ENCODE results near the gene HSF2BP. TPM values are rescaled to one million over a fixed set of nuclear protein-coding genes. Genes with fewer than 3 reads are reported as not detected.
A peak's percentile ranks its signal among the peaks of the same experiment; 100 is the strongest.
"Not testable (repeated sequence)": the region's sequence is repeated elsewhere in the genome, so short reads cannot be mapped to it uniquely, and the experiment has no call there.

The HSF2BP gene
- total RNA-seq, 1 experiment from 2014 or later = 1.5 TPM

DNA sequence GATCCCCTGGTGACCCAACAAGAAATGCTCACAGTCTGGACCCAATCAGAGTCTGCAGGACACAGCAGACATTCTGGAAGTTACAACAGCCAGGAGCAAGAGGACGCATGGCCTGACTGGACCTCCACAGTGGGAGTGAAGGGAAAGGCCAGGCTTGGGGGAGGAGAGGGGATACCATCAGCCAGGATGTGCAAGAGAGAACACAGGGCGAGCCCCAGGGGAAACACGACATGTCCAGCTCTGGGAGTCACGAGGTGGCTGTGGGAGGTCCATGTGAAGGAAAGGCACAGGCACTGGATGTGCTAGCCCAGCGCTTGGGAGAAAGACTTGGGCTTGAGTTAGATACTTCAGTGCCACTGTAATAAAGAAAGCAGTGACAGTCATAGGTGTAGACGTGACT is 87.3 kb downstream of the HSF2BP start:
- Histone ChIP-seq H2AFZ (ENCODE audit: low read length) (no peak overlapping the region), H3K23me2 (ENCODE audit: insufficient read length, low read depth, low read length, poor library complexity, severe bottlenecking) (no peaks in the 10 kb centered on the region), H3K4me1 (ENCODE audit: insufficient read depth, low read length) (no peaks in the 10 kb centered on the region), H3T11ph (ENCODE audit: low read length) (no peak overlapping the region), H3K14ac (ENCODE audit: insufficient read depth, low read length) (no peak overlapping the region), H2BK12ac (ENCODE audit: insufficient read length, low read depth, low read length) (no peak overlapping the region), H3K4ac (ENCODE audit: low read depth, low read length) (no peak overlapping the region), H3K9me3 (ENCODE audit: control insufficient read depth, low read depth, low read length) (no peaks in the 10 kb centered on the region), H2BK120ac (ENCODE audit: low read depth, low read length, poor library complexity, severe bottlenecking) (no peak overlapping the region), H3K27me3 (ENCODE audit: insufficient read depth, low read length) (no peaks in the 10 kb centered on the region), H2BK15ac (ENCODE audit: low read depth, low read length) (no peak overlapping the region), H3K79me2 (ENCODE audit: insufficient read depth, low read length) (no peaks in the 10 kb centered on the region), H3K79me1 (ENCODE audit: insufficient read depth, low read depth, low read length, poor library complexity, severe bottlenecking) (no peaks in the 10 kb centered on the region), H3K9ac (ENCODE audit: extremely low read depth, insufficient read length, low read length) (no peak overlapping the region), H3K23ac (ENCODE audit: insufficient read length, low read depth, low read length) (no peak overlapping the region), H2BK20ac (ENCODE audit: low read depth, low read length, poor library complexity, severe bottlenecking) (no peak overlapping the region), H3K4me2 (ENCODE audit: insufficient read depth, insufficient read length, low read length) (no peak overlapping the region), H4K8ac (replicated peaks; ENCODE audit: insufficient read length, low read depth, low read length) (no peak overlapping the region), H3K56ac (ENCODE audit: insufficient read length, low read depth, low read length) (no peak overlapping the region), H4K5ac (ENCODE audit: insufficient read length, low read depth, low read length) (no peak overlapping the region), H3K27ac (ENCODE audit: insufficient read length, low read depth, low read length) (no peak overlapping the region), H2AK5ac (ENCODE audit: insufficient read length, low read length) (no peak overlapping the region), H4K91ac (ENCODE audit: insufficient read length, low read depth, low read length) (no peak overlapping the region), H3K18ac (ENCODE audit: insufficient read length, low read depth, low read length) (no peak overlapping the region), H2BK5ac (ENCODE audit: insufficient read length, low read length) (no peak overlapping the region), H4K20me1 (ENCODE audit: control insufficient read depth, insufficient read depth, insufficient read length) (no peaks in the 10 kb centered on the region)
- H3K9me3 Mint-ChIP-seq = no peaks in the 10 kb centered on the region
- TF ChIP-seq, protein P1, sequence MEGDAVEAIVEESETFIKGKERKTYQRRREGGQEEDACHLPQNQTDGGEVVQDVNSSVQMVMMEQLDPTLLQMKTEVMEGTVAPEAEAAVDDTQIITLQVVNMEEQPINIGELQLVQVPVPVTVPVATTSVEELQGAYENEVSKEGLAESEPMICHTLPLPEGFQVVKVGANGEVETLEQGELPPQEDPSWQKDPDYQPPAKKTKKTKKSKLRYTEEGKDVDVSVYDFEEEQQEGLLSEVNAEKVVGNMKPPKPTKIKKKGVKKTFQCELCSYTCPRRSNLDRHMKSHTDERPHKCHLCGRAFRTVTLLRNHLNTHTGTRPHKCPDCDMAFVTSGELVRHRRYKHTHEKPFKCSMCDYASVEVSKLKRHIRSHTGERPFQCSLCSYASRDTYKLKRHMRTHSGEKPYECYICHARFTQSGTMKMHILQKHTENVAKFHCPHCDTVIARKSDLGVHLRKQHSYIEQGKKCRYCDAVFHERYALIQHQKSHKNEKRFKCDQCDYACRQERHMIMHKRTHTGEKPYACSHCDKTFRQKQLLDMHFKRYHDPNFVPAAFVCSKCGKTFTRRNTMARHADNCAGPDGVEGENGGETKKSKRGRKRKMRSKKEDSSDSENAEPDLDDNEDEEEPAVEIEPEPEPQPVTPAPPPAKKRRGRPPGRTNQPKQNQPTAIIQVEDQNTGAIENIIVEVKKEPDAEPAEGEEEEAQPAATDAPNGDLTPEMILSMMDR (conservative IDR thresholded peaks at IDR 0.05) = no peak
- peaks cover 0 to 3% (median 0%) of the 10 kb centered on the region in 3 experiments; a peak in 1 of 7 replicates for H3K36me3 Mint-ChIP-seq (ENCODE audit: insufficient read depth in 1 of 3, low read depth in 3 of 3)
- no peaks in the 10 kb centered on the region; the same call in 1 of the 2 replicates for H3K27me3 Mint-ChIP-seq (ENCODE audit: low read depth)
- H3K4me3 Mint-ChIP-seq = no peak overlapping the region
- DNase-seq = no peak
- peak overlapping the region in 1 of 3 experiments; percentile 79; a peak in 1 of 7 replicates for H3K27ac Mint-ChIP-seq
- no CpG with 5 or more reads among the region's 6 CpGs for WGBS (ENCODE audit: extremely low coverage, insufficient read length, low lambda C conversion rate)
- peaks cover 5 to 7% of the 10 kb centered on the region in 2 experiments for H3K4me1 Mint-ChIP-seq

DNA sequence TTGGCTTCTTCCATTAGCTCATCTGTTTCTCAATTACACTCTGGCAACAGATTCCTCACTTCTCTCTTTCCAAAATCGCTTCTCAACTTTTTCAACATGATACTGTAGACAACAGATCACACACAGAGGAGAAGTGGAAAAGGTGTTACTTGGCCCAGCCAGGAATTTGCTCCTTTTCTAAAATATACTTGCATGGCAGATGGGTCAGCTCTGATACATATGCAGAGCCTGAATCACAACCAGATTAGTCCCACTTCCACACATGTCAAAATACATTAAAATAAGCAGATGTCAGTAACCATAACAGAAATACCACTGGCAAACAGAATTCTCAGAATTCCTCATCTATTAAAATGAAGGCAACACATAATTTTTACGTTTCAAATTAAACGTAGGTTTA is 89.1 kb downstream of the HSF2BP start:
- H3K27me3 ChIP-seq (ENCODE audit: insufficient read depth, low read length); H2BK15ac ChIP-seq (ENCODE audit: low read depth, low read length); H4K5ac ChIP-seq (ENCODE audit: insufficient read length, low read depth, low read length); H3T11ph ChIP-seq (ENCODE audit: low read length); H3K4me1 Mint-ChIP-seq; H4K91ac ChIP-seq (ENCODE audit: insufficient read length, low read depth, low read length); H3K27ac ChIP-seq (ENCODE audit: insufficient read length, low read depth, low read length); H3K18ac ChIP-seq (ENCODE audit: insufficient read length, low read depth, low read length); H3K4me2 ChIP-seq (ENCODE audit: insufficient read depth, insufficient read length, low read length); DNase-seq; H3K23me2 ChIP-seq (ENCODE audit: insufficient read length, low read depth, low read length, poor library complexity, severe bottlenecking); H2AFZ ChIP-seq (ENCODE audit: low read length); H3K9me3 ChIP-seq (ENCODE audit: control insufficient read depth, low read depth, low read length); H4K20me1 ChIP-seq (ENCODE audit: control insufficient read depth, insufficient read depth, insufficient read length); H3K27me3 Mint-ChIP-seq (ENCODE audit: low read depth); H3K56ac ChIP-seq (ENCODE audit: insufficient read length, low read depth, low read length); H3K4me3 Mint-ChIP-seq; H3K23ac ChIP-seq (ENCODE audit: insufficient read length, low read depth, low read length); H2AK5ac ChIP-seq (ENCODE audit: insufficient read length, low read length); H2BK12ac ChIP-seq (ENCODE audit: insufficient read length, low read depth, low read length); H3K14ac ChIP-seq (ENCODE audit: insufficient read depth, low read length); H2BK5ac ChIP-seq (ENCODE audit: insufficient read length, low read length); H3K36me3 Mint-ChIP-seq (ENCODE audit: insufficient read depth in 1 of 3, low read depth in 3 of 3); H3K4me1 ChIP-seq (ENCODE audit: insufficient read depth, low read length); H3K79me1 ChIP-seq (ENCODE audit: insufficient read depth, low read depth, low read length, poor library complexity, severe bottlenecking); H3K27ac Mint-ChIP-seq; H3K4ac ChIP-seq (ENCODE audit: low read depth, low read length); H2BK120ac ChIP-seq (ENCODE audit: low read depth, low read length, poor library complexity, severe bottlenecking); H3K9me3 Mint-ChIP-seq; H2BK20ac ChIP-seq (ENCODE audit: low read depth, low read length, poor library complexity, severe bottlenecking); H4K8ac ChIP-seq (replicated peaks; ENCODE audit: insufficient read length, low read depth, low read length); H3K79me2 ChIP-seq (ENCODE audit: insufficient read depth, low read length); H3K9ac ChIP-seq (ENCODE audit: extremely low read depth, insufficient read length, low read length): not testable (repeated sequence)
- WGBS (ENCODE audit: extremely low coverage, insufficient read length, low lambda C conversion rate) = no CpG with 5 or more reads among the region's 3 CpGs
